Measurements from ENCODE around the gene VILL. TPM values are rescaled to one million over a fixed set of nuclear protein-coding genes. Genes with fewer than 3 reads are reported as not detected.

The VILL gene
- total and polyA plus RNA-seq, 4 donors = 10.2 to 32.3 (median 22.5) TPM

GRCh38 chr3:37964716-37965115 lies 25.9 kb upstream of the VILL start:
- Histone ChIP-seq H3K9me3 (ENCODE audit: control insufficient read depth in 4 of 4, insufficient read depth in 3 of 4, low read length in 3 of 4) (no peaks in the 10 kb centered on the region), H3K4me3 (no peak overlapping the region), H3K27me3 (ENCODE audit: control insufficient read depth in 3 of 3, insufficient read depth in 3 of 3, low read length in 2 of 3) (no peaks in the 10 kb centered on the region), H3K27ac (ENCODE audit: low read depth in 1 of 2, low read length in 1 of 2) (no peak overlapping the region), H3K4me1 (ENCODE audit: control insufficient read depth in 5 of 5, insufficient read depth in 5 of 5, low read length in 5 of 5) (peaks cover 0 to 39% (median 17%) of the 10 kb centered on the region in 5 donors), H3K36me3 (ENCODE audit: control insufficient read depth in 4 of 4, insufficient read depth in 4 of 4, low read length in 4 of 4) (peaks cover 0 to 25% (median 8%) of the 10 kb centered on the region in 4 donors), H3K9ac (ENCODE audit: insufficient read depth in 1 of 2, low read length in 2 of 2) (no peak overlapping the region)
- WGBS, 2 donors = 79 to 84% methylated on average over 1 of the region's 1 CpG
- ATAC-seq (ENCODE audit: insufficient read depth, low FRiP score) (no peak), DNase-seq (peak in 1 of 3 donors; percentile 67)
- no peak for TF ChIP-seq CTCF (IDR thresholded peaks at IDR 0.05; ENCODE audit: control extremely low read depth, extremely low read depth)

GRCh38 chr3:37967260-37967881 lies 23.2 kb upstream of the VILL start:
- peaks cover 0 to 26% (median 13%) of the 10 kb centered on the region in 5 donors for H3K4me1 ChIP-seq (ENCODE audit: control insufficient read depth in 5 of 5, insufficient read depth in 5 of 5, low read length in 5 of 5)
- WGBS, 2 donors = 50 to 54% methylated on average over 7 of the region's 7 CpGs
- DNase-seq (peak; percentile 80 to 84 (median 80)), ATAC-seq (ENCODE audit: insufficient read depth, low FRiP score) (peak; percentile 78)
- H3K36me3 ChIP-seq (ENCODE audit: control insufficient read depth in 4 of 4, insufficient read depth in 4 of 4, low read length in 4 of 4) = peaks cover 0 to 42% (median 15%) of the 10 kb centered on the region in 4 donors
- H3K4me3 ChIP-seq = no peak overlapping the region
- no peak overlapping the region for H3K9ac ChIP-seq (ENCODE audit: insufficient read depth in 1 of 2, low read length in 2 of 2)
- no peaks in the 10 kb centered on the region for H3K27me3 ChIP-seq (ENCODE audit: control insufficient read depth in 3 of 3, insufficient read depth in 3 of 3, low read length in 2 of 3)
- peak; percentile 66 for TF ChIP-seq CTCF (IDR thresholded peaks at IDR 0.05; ENCODE audit: control extremely low read depth, extremely low read depth)
- H3K27ac ChIP-seq (ENCODE audit: low read depth in 1 of 2, low read length in 1 of 2) = peak overlapping the region in 1 of 2 donors; percentile 1
- no peaks in the 10 kb centered on the region for H3K9me3 ChIP-seq (ENCODE audit: control insufficient read depth in 4 of 4, insufficient read depth in 3 of 4, low read length in 3 of 4)

- H3K9me3 ChIP-seq (ENCODE audit: control insufficient read depth in 4 of 4, insufficient read depth in 3 of 4, low read length in 3 of 4) = no peaks in the 10 kb centered on the region
- H3K36me3 ChIP-seq (ENCODE audit: control insufficient read depth in 4 of 4, insufficient read depth in 4 of 4, low read length in 4 of 4) = peaks cover 0 to 50% (median 18%) of the 10 kb centered on the region in 4 donors
- peaks cover 0 to 23% (median 11%) of the 10 kb centered on the region in 5 donors for H3K4me1 ChIP-seq (ENCODE audit: control insufficient read depth in 5 of 5, insufficient read depth in 5 of 5, low read length in 5 of 5)
- no peak overlapping the region for H3K4me3 ChIP-seq
- ATAC-seq (ENCODE audit: insufficient read depth, low FRiP score) (no peak), DNase-seq (peak in 1 of 3 donors; percentile 56)
- WGBS, 2 donors = 80 to 88% methylated on average over 9 of the region's 9 CpGs
- no peak overlapping the region for H3K9ac ChIP-seq (ENCODE audit: insufficient read depth in 1 of 2, low read length in 2 of 2)
- H3K27me3 ChIP-seq (ENCODE audit: control insufficient read depth in 3 of 3, insufficient read depth in 3 of 3, low read length in 2 of 3) = no peaks in the 10 kb centered on the region
- H3K27ac ChIP-seq (ENCODE audit: low read depth in 1 of 2, low read length in 1 of 2) = peak overlapping the region; percentile 11 to 69
- TF ChIP-seq CTCF (IDR thresholded peaks at IDR 0.05; ENCODE audit: control extremely low read depth, extremely low read depth) = no peak
Measured at GRCh38 chr3:37968199-37968598, 22.4 kb upstream of the VILL start.

Measured in lung (tissue), 12 donors.